HEK293 (cell line): Measurements from ENCODE around the gene AARS2.

Source experiments
- CTCF ChIP-seq: fragments of 450-650 bp; formaldehyde crosslinking; IDR thresholded peaks from 2 replicates; pipeline ENCODE4 v1.5.1; 2016; ENCODE audit warnings: missing biosample characterization, missing genetic modification characterization
- REPIN1 ChIP-seq: fragments of 450-650 bp; formaldehyde crosslinking; IDR thresholded peaks from 2 replicates; pipeline ENCODE4 v1.5.1; 2017; ENCODE audit warnings: missing biosample characterization, missing genetic modification characterization, low read depth
- REST ChIP-seq: fragments of 450-650 bp; formaldehyde crosslinking; IDR thresholded peaks from 2 replicates; pipeline ENCODE4 v1.5.1; 2016; ENCODE audit warnings: missing biosample characterization, missing genetic modification characterization
- YY1 ChIP-seq: fragments of 450-650 bp; formaldehyde crosslinking; IDR thresholded peaks from 2 replicates; pipeline ENCODE4 v1.5.1; 2018; ENCODE audit warnings: missing biosample characterization, missing genetic modification characterization
- ZNF132 ChIP-seq: fragments of 450-650 bp; formaldehyde crosslinking; IDR thresholded peaks from 2 replicates; pipeline ENCODE4 v1.5.1; 2017; ENCODE audit warnings: missing biosample characterization, missing genetic modification characterization, borderline replicate concordance
- ZNF157 ChIP-seq: fragments of 450-650 bp; formaldehyde crosslinking; IDR thresholded peaks from 2 replicates; pipeline ENCODE4 v1.5.1; 2016; ENCODE audit warnings: missing biosample characterization, missing genetic modification characterization
- ZNF37A ChIP-seq: fragments of 450-650 bp; IDR thresholded peaks from 2 replicates; pipeline ENCODE4 v1.5.1; 2018; ENCODE audit warnings: missing biosample characterization, missing genetic modification characterization
- ZNF473 ChIP-seq: fragments of 450-650 bp; formaldehyde crosslinking; IDR thresholded peaks from 2 replicates; pipeline ENCODE4 v1.5.1; 2017; ENCODE audit warnings: missing biosample characterization, missing genetic modification characterization
- ZNF580 ChIP-seq: fragments of 450-650 bp; formaldehyde crosslinking; IDR thresholded peaks from 2 replicates; pipeline ENCODE4 v1.5.1; 2016; ENCODE audit warnings: missing biosample characterization, missing genetic modification characterization
- ZNF623 ChIP-seq: fragments of 450-650 bp; formaldehyde crosslinking; IDR thresholded peaks from 2 replicates; pipeline ENCODE4 v1.5.1; 2016; ENCODE audit warnings: missing biosample characterization, missing genetic modification characterization
- ZNF692 ChIP-seq: fragments of 450-650 bp; formaldehyde crosslinking; IDR thresholded peaks from 2 replicates; pipeline ENCODE4 v1.5.1; 2016; ENCODE audit warnings: missing biosample characterization, missing genetic modification characterization
- TF ChIP-seq, protein P1 (sequence below): fragments of 450-650 bp; formaldehyde crosslinking; IDR thresholded peaks from 2 replicates; pipeline ENCODE4 v1.5.1; 2016; ENCODE audit warnings: missing biosample characterization, missing genetic modification characterization
- TF ChIP-seq, protein P2 (sequence below): fragments of 450-650 bp; formaldehyde crosslinking; conservative IDR thresholded peaks from 2 replicates; pipeline ENCODE4 v1.5.1; 2016; ENCODE audit warnings: low read depth, missing biosample characterization, missing genetic modification characterization

DNA sequence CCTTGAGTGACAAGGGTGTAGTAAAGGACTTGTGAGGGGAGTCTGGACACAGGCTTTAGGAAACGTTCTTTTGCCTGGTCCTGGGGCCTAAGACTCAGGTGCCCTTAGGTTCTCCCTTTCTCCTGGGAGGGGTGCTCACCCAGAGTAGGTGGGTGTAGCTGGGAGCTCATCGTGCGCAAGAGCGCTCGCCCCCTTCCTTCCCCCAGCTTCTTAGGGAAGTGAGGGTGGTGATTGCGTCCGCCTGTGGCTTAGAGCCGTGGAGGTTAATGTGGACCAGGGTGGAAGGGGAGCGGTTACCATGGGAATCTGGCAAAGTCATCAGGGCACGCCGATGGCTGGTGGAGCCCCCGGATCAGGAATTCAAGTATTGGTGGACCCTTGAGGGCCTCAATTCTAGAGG is 3.3 kb upstream of the AARS2 start:
- no peak for TF ChIP-seq REPIN1 (tag by site-specific recombination)
- TF ChIP-seq CTCF (tag by site-specific recombination), result no peak
- TF ChIP-seq, protein P1, sequence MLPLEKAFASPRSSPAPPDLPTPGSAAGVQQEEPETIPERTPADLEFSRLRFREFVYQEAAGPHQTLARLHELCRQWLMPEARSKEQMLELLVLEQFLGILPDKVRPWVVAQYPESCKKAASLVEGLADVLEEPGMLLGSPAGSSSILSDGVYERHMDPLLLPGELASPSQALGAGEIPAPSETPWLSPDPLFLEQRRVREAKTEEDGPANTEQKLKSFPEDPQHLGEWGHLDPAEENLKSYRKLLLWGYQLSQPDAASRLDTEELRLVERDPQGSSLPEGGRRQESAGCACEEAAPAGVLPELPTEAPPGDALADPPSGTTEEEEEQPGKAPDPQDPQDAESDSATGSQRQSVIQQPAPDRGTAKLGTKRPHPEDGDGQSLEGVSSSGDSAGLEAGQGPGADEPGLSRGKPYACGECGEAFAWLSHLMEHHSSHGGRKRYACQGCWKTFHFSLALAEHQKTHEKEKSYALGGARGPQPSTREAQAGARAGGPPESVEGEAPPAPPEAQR (tag by site-specific recombination), result no peak
- TF ChIP-seq REST (tag by site-specific recombination), result no peak
- no peak for TF ChIP-seq ZNF473
- no peak for TF ChIP-seq YY1 (tag by site-specific recombination)
- no peak for TF ChIP-seq ZNF623
- TF ChIP-seq, protein P2, sequence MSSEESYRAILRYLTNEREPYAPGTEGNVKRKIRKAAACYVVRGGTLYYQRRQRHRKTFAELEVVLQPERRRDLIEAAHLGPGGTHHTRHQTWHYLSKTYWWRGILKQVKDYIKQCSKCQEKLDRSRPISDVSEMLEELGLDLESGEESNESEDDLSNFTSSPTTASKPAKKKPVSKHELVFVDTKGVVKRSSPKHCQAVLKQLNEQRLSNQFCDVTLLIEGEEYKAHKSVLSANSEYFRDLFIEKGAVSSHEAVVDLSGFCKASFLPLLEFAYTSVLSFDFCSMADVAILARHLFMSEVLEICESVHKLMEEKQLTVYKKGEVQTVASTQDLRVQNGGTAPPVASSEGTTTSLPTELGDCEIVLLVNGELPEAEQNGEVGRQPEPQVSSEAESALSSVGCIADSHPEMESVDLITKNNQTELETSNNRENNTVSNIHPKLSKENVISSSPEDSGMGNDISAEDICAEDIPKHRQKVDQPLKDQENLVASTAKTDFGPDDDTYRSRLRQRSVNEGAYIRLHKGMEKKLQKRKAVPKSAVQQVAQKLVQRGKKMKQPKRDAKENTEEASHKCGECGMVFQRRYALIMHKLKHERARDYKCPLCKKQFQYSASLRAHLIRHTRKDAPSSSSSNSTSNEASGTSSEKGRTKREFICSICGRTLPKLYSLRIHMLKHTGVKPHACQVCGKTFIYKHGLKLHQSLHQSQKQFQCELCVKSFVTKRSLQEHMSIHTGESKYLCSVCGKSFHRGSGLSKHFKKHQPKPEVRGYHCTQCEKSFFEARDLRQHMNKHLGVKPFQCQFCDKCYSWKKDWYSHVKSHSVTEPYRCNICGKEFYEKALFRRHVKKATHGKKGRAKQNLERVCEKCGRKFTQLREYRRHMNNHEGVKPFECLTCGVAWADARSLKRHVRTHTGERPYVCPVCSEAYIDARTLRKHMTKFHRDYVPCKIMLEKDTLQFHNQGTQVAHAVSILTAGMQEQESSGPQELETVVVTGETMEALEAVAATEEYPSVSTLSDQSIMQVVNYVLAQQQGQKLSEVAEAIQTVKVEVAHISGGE, result no peak
- TF ChIP-seq ZNF132, result no peak
- no peak for TF ChIP-seq ZNF580
- no peak for TF ChIP-seq ZNF37A (tag by site-specific recombination)
- no peak for TF ChIP-seq ZNF692 (tag by site-specific recombination)
- TF ChIP-seq ZNF157 (tag by site-specific recombination), result no peak
